C4-2B (cell line): ENCODE results near the gene SH3RF3.

ENCODE experiments used
- H3K27ac ChIP-seq: fragments of 450-650 bp; 2 replicates; pipeline ENCODE4 v1.5.1; 2017
- ZFX ChIP-seq: fragments of 450-650 bp; IDR thresholded peaks from 2 replicates; pipeline ENCODE4 v1.6.1; 2017
- TF ChIP-seq, protein P1 (sequence below): fragments of 450-650 bp; conservative IDR thresholded peaks from 2 replicates; pipeline ENCODE4 v1.5.1; 2017; ENCODE audit warnings: mild to moderate bottlenecking

Gene SH3RF3

DNA sequence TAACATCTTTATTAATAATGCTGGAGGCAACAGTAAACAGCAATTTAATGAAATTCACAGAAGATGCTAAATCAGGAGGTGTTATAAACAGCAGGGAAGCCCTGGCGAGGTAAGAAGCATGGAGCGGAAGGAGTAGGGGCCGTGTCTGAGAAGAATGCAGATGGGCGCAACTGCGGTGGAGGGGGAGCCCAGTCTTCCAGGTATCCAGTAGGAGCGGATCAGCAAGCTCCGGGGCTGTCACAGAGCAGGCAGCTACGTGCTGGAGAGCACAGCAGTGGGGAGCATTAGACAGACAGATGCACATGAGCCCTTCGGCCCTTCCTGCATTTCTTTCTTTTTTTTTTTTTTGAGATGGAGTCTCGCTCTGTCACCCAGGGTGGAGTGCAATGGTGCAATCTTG, 82.3 kb downstream of the SH3RF3 start:
- no peak overlapping the region for H3K27ac ChIP-seq

DNA sequence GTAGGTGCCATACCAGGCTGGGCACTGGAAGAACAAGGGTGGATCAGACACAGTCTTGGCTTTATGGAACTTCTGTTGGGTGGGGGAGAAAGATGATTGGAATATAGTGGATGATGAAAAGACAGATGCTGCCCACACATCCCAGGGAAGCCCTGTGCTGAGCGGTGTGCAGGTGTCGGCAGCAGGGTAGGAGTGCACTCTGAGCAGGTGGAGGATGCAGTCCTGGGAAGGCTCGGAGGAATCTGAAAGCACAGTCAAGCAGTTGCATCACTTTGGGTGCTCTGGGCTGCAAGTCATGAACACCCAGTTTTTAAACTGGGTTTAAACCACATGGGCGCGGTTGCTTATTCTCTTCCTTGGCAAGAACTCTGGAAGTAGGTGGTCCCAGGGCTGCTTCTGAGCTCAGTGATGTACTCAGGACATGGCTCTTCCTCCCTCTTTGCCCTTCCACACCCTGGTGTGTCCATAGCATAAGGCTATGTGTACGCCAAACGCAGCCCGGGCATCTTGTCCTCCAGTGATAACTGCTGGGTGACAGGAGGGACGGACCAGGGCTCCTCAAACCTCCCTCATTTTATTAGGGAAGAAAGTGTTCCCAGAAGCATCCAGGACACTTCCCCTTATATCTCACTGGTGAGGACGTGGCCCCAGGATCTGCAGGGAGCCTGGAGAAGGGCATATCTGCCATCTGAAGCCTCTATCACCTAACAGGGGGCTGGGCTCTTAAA, 84.0 kb downstream of the SH3RF3 start:
- no peak overlapping the region for H3K27ac ChIP-seq
- TF ChIP-seq, protein P1, sequence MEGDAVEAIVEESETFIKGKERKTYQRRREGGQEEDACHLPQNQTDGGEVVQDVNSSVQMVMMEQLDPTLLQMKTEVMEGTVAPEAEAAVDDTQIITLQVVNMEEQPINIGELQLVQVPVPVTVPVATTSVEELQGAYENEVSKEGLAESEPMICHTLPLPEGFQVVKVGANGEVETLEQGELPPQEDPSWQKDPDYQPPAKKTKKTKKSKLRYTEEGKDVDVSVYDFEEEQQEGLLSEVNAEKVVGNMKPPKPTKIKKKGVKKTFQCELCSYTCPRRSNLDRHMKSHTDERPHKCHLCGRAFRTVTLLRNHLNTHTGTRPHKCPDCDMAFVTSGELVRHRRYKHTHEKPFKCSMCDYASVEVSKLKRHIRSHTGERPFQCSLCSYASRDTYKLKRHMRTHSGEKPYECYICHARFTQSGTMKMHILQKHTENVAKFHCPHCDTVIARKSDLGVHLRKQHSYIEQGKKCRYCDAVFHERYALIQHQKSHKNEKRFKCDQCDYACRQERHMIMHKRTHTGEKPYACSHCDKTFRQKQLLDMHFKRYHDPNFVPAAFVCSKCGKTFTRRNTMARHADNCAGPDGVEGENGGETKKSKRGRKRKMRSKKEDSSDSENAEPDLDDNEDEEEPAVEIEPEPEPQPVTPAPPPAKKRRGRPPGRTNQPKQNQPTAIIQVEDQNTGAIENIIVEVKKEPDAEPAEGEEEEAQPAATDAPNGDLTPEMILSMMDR = no peak
- no peak for TF ChIP-seq ZFX

More for the DNA sequence above, 82.3 kb downstream of the SH3RF3 start:
- no peak for TF ChIP-seq ZFX
- TF ChIP-seq, protein P1 = no peak

DNA sequence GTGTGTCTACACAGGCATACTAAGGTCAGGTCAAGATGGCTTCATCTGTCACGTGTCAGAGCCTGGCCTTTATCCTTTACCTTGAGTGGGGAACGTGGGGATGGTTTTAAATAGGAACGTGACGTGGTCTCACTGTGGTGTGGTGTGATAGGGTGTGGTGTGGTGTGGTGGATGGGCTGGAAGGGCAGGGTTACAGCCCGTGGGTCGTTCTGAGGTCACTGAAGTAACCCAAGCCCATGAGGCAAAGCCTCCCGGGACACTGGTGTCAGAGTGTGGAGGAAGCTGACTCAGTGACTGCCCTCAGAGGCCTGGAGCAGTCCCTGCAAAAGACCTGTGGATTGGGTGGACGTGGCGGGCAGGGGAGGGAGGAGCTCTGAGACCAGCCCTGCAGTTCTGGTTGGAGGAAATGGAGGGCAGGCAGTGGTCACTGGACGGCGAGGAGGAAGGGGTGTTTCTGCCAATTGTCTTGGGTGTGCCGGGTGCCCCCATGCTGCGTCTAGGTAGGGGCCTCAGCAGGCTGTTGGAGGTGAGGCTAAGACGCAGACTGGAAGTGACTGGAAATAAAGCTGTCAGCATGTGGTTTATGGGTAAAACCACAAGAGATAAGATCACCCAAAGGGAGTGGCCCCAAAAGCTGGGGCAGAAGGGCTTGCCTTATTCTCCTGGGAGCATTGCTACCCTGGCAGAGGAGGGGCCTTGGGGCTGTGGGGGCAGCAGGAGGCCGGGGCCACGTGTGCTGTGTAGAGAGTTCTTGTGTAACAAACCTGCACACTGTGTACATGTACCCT, 84.8 kb downstream of the SH3RF3 start:
- TF ChIP-seq ZFX = no peak
- TF ChIP-seq, protein P1 = no peak
- H3K27ac ChIP-seq = no peak overlapping the region

DNA sequence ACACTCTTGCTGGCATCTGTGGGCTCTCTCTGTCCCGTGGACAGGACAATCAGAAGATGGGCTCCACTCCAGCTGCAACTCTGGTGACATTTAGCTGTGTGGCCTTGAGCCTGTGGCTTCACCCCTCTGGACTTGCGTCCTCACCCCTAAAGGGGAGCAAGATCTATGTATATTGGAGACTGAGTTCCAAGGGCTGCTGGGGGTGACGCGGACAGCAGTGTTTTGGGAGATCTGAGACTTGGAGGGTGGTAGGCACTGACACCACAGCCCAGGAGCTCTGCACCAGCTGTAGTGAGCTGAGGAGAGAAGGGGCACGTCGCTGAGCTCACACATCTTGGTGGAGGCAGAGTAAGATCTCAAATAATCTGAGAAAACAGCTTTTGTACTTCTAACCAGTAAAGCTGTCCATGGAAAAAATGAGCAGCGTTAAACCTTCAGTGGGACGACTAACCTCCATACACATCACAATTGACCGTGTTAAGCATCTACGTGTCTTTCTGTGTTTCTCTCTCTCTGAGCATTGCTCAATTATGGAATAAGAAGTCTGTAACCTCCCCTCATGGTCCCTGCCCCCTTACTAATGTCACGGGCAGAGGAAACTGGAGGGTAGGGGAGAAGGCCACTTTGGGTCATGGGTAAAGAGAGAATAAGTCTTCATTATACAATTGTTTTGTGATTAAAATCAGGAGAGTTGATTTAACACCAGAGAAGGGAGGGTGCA, 85.8 kb downstream of the SH3RF3 start:
- no peak overlapping the region for H3K27ac ChIP-seq
- TF ChIP-seq, protein P1 = no peak
- no peak for TF ChIP-seq ZFX

DNA sequence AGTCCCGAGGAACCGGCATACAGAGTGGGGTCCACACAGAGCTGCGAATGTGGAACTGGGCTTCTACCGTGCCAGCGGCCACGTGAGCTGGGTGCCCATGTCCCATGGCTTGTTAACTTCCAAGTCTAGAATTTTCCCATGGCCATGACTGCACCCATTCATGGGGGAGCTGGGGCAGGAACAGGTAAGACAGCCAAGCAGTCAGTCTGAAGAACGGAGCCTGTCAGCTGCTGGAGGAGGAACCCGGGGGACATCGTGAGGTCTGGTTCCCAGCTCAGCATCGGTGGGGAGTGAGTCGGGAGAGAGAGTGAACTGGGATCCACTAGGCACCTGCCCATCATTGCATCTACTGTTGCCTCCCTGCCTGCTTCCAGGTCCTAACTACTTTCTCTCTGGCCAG, 86.9 kb downstream of the SH3RF3 start:
- no peak overlapping the region for H3K27ac ChIP-seq
- no peak for TF ChIP-seq ZFX
- TF ChIP-seq, protein P1 = no peak

DNA sequence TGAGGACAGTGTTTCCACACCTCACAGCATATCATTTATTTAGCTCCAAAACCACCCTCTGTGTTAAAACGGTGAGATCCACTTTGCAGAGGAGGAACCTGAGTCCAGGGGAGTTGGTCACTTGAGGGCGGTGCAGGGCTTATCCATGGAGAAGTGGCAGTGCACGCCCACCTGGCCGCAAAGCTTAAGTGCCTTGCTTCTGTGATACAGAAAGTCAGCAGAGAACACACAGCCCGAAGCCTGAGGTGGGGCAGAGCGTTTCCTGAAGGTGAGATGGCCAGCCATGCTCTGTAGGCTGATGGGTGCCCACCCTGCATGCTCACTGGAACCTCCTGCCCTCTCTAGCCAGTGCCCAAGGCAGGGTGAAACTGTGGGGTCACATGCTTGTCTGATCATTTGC, 87.3 kb downstream of the SH3RF3 start:
- no peak overlapping the region for H3K27ac ChIP-seq
- TF ChIP-seq, protein P1 = no peak
- no peak for TF ChIP-seq ZFX
